SU-DHL-6 (cell line): ENCODE measurements around the gene FAM24B.

Experiments used
- H2AFZ ChIP-seq: fragments of 200-600 bp; sonication (generic); 2 replicates; pipeline ENCODE4 v1.6.1; 2014; ENCODE audit warnings: low read depth, mild to moderate bottlenecking, moderate library complexity, mixed read lengths, antibody characterized with exemption, low read length; ENCODE audit not compliant: severe bottlenecking
- H3F3A ChIP-seq: fragments of 200-600 bp; shearing (Covaris generic); 2 replicates; pipeline ENCODE4 v1.6.0; 2016; ENCODE audit warnings: antibody characterized with exemption, mild to moderate bottlenecking; ENCODE audit not compliant: insufficient read depth
- H3K27ac ChIP-seq: fragments of 200-600 bp; sonication (generic); 2 replicates; pipeline ENCODE4 v1.5.1; 2016; ENCODE audit warnings: low read depth, mild to moderate bottlenecking, low read length, moderate library complexity, mixed read lengths
- H3K27me3 ChIP-seq: fragments of 200-600 bp; sonication (generic), shearing (Covaris generic); 2 replicates; pipeline ENCODE4 v1.6.0; 2014; ENCODE audit warnings: mild to moderate bottlenecking, low read length
- H3K36me3 ChIP-seq: fragments of 200-600 bp; sonication (generic); 2 replicates; pipeline ENCODE4 v1.6.1; 2014; ENCODE audit warnings: mild to moderate bottlenecking, low read length, mixed read lengths
- H3K4me2 ChIP-seq: fragments of 300-600, 200-600 bp; shearing (Covaris generic), sonication (generic); 2 replicates; pipeline ENCODE4 v1.6.0; 2014; ENCODE audit warnings: low read length, low read depth, mild to moderate bottlenecking; ENCODE audit not compliant: poor library complexity, severe bottlenecking
- H3K4me3 ChIP-seq: fragments of 200-600 bp; sonication (generic); 2 replicates; pipeline ENCODE4 v1.5.1; 2014; ENCODE audit warnings: antibody characterized with exemption, low read length, mild to moderate bottlenecking, mixed read lengths; ENCODE audit not compliant: insufficient read depth, poor library complexity, severe bottlenecking
- H3K79me2 ChIP-seq: fragments of 200-600 bp; sonication (generic); 2 replicates; pipeline ENCODE4 v1.6.1; 2014; ENCODE audit warnings: mild to moderate bottlenecking, low read length, moderate library complexity; ENCODE audit not compliant: insufficient read depth
- H3K9ac ChIP-seq: fragments of 200-600 bp; sonication (generic); 2 replicates; pipeline ENCODE4 v1.7.0; 2014; ENCODE audit warnings: mild to moderate bottlenecking, low read length
- H3K9me2 ChIP-seq: fragments of 200-600 bp; sonication (generic); replicated peaks from 2 replicates; pipeline ENCODE4 v1.6.1; 2014; ENCODE audit warnings: low read length; ENCODE audit not compliant: insufficient read depth
- H3K9me3 ChIP-seq: fragments of 200-600 bp; sonication (generic); 2 replicates; pipeline ENCODE4 v1.6.1; 2014; ENCODE audit warnings: low read length, mixed read lengths; ENCODE audit not compliant: insufficient read depth
- H4K20me1 ChIP-seq: fragments of 200-600 bp; sonication (generic); 2 replicates; pipeline ENCODE4 v1.6.1; 2014; ENCODE audit warnings: low read depth, mild to moderate bottlenecking, antibody characterized with exemption, low read length, moderate library complexity, mixed read lengths
- EZH2phosphoT487 ChIP-seq: fragments of 200-600 bp; sonication (generic), shearing (Covaris generic); conservative IDR thresholded peaks from 2 replicates; pipeline ENCODE4 v1.6.1; 2018; ENCODE audit warnings: mild to moderate bottlenecking, antibody characterized with exemption, low read length, moderate library complexity, mixed read lengths
- TF ChIP-seq, protein P1 (sequence below): fragments of 200-600 bp; sonication (generic); IDR thresholded peaks from one replicate; pipeline ENCODE4 v1.5.1; 2017; ENCODE audit warnings: antibody characterized with exemption, mild to moderate bottlenecking, low read length, moderate library complexity; ENCODE audit not compliant: insufficient read depth, poor library complexity, severe bottlenecking

The FAM24B gene

DNA sequence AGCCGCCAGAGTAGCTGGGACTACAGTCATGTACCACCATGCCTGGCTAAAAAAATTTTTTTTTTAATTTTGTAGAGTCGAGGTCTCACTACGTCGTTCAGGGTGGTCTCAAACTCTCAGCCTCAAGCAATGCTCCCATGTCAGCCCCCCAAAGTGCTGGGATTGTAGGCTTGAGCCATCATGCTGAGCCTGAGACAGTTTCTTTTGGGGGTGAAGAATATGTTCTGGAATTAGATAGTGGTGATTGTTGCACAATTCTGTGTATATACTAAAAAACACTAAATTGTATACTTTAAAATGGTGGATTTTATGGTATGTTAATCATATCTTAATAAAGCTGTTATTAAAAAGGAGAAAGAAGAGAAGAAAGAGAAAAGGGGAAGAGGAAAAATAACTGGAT lies 35.2 kb downstream of the FAM24B start:
- no peak overlapping the region for H3K4me2 ChIP-seq
- H4K20me1 ChIP-seq, result no peaks in the 10 kb centered on the region
- H2AFZ ChIP-seq, result no peak overlapping the region
- TF ChIP-seq, protein P1, sequence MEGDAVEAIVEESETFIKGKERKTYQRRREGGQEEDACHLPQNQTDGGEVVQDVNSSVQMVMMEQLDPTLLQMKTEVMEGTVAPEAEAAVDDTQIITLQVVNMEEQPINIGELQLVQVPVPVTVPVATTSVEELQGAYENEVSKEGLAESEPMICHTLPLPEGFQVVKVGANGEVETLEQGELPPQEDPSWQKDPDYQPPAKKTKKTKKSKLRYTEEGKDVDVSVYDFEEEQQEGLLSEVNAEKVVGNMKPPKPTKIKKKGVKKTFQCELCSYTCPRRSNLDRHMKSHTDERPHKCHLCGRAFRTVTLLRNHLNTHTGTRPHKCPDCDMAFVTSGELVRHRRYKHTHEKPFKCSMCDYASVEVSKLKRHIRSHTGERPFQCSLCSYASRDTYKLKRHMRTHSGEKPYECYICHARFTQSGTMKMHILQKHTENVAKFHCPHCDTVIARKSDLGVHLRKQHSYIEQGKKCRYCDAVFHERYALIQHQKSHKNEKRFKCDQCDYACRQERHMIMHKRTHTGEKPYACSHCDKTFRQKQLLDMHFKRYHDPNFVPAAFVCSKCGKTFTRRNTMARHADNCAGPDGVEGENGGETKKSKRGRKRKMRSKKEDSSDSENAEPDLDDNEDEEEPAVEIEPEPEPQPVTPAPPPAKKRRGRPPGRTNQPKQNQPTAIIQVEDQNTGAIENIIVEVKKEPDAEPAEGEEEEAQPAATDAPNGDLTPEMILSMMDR, result no peak
- TF ChIP-seq EZH2phosphoT487, result no peak
- H3K36me3 ChIP-seq, result peaks cover 14% of the 10 kb centered on the region; the same call in 1 of the 2 replicates
- no peaks in the 10 kb centered on the region for H3K27me3 ChIP-seq
- no peak overlapping the region for H3K9ac ChIP-seq
- no peaks in the 10 kb centered on the region for H3K9me3 ChIP-seq
- no peaks in the 10 kb centered on the region for H3F3A ChIP-seq
- H3K4me3 ChIP-seq, result no peak overlapping the region
- no peak overlapping the region for H3K27ac ChIP-seq
- H3K9me2 ChIP-seq, result no peaks in the 10 kb centered on the region
- H3K79me2 ChIP-seq, result no peaks in the 10 kb centered on the region

DNA sequence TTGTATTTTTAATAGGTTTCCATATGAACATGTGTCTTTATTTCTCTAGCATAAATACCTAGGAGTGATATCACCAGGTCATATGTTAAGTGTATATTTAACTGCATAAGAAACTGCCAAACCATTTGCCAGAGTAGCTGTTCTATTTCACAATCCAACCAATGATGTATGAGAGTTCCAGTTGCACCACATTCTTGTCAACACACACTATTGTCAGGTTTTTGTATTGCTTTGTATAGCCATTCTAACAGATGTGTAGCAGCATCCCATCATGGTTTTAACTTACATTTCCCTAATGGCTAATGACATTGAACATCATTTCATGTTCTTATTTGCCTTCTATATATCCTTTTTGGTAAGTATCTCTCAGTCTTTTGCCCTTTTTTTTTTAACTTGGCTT lies 37.8 kb downstream of the FAM24B start:
- Histone ChIP-seq H3K27ac (no peak overlapping the region), H3K27me3 (no peaks in the 10 kb centered on the region), H3K4me3 (no peak overlapping the region)

DNA sequence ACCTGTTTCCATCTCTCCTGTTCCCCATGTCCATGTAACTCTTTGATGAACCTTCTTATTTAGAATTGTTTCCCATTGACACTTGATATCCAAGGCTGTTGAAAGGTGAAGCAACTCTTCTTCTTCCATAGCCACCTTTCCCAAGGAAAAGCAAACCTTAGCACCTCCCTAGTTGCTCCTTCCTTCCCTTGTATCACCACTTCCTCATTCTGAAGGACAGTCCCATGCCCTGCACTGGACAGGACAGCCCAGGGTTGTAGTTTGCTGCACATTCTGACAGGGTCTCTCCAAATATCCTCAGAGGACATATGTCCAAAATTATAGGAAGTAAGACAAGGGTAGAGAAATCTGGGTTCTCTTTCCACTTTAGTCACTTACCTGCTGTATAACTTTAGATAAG lies 39.9 kb downstream of the FAM24B start:
- no peaks in the 10 kb centered on the region for H4K20me1 ChIP-seq
- no peaks in the 10 kb centered on the region for H3K27me3 ChIP-seq
- no peak overlapping the region for H3K9ac ChIP-seq
- no peaks in the 10 kb centered on the region for H3K9me2 ChIP-seq
- no peaks in the 10 kb centered on the region for H3F3A ChIP-seq
- TF ChIP-seq, protein P1, result no peak
- TF ChIP-seq EZH2phosphoT487, result no peak
- H3K27ac ChIP-seq, result no peak overlapping the region
- no peak overlapping the region for H2AFZ ChIP-seq
- H3K4me3 ChIP-seq, result no peak overlapping the region
- no peak overlapping the region for H3K4me2 ChIP-seq
- peaks cover 31% of the 10 kb centered on the region; the same call in 1 of the 2 replicates for H3K36me3 ChIP-seq
- H3K9me3 ChIP-seq, result no peaks in the 10 kb centered on the region
- H3K79me2 ChIP-seq, result no peaks in the 10 kb centered on the region

More for the DNA sequence above, 37.8 kb downstream of the FAM24B start:
- Histone ChIP-seq H3K9me2 (no peaks in the 10 kb centered on the region), H3F3A (no peaks in the 10 kb centered on the region), H3K9me3 (no peaks in the 10 kb centered on the region), H2AFZ (no peak overlapping the region), H3K9ac (no peak overlapping the region), H3K4me2 (no peak overlapping the region), H3K79me2 (no peaks in the 10 kb centered on the region), H3K36me3 (peaks cover 17% of the 10 kb centered on the region; the same call in 1 of the 2 replicates), H4K20me1 (no peaks in the 10 kb centered on the region)
- TF ChIP-seq, protein P1, result no peak
- no peak for TF ChIP-seq EZH2phosphoT487

DNA sequence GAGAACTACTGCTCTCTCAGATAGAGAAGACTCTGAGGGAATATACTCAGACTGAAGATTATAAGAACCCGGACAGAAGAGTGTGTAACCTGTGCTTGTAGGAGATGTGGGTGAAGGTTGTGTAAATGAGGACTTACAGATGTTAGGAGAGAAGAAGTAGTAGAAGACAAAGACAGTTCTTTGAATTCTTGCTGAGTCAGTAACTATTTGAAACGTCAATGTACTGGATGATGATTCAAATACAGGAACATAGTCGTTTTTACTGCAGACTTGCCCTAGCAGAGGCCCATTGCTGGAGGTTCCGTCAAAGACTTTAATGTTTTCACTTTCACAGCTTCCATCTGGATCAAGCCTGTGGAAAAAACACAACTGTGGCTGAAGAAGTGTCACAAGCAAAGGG lies 40.5 kb downstream of the FAM24B start:
- no peaks in the 10 kb centered on the region for H3K27me3 ChIP-seq
- H3K9ac ChIP-seq, result no peak overlapping the region
- H4K20me1 ChIP-seq, result no peaks in the 10 kb centered on the region
- H3K9me2 ChIP-seq, result no peaks in the 10 kb centered on the region
- H3K4me3 ChIP-seq, result no peak overlapping the region
- H2AFZ ChIP-seq, result no peak overlapping the region
- no peaks in the 10 kb centered on the region for H3K9me3 ChIP-seq
- no peak overlapping the region for H3K4me2 ChIP-seq
- TF ChIP-seq, protein P1, result no peak
- TF ChIP-seq EZH2phosphoT487, result no peak
- H3K79me2 ChIP-seq, result no peaks in the 10 kb centered on the region
- H3K27ac ChIP-seq, result no peak overlapping the region
- peaks cover 31% of the 10 kb centered on the region; the same call in 1 of the 2 replicates for H3K36me3 ChIP-seq
- no peaks in the 10 kb centered on the region for H3F3A ChIP-seq
